Measurements from ENCODE around the gene GPR137B. TPM values are rescaled to one million over a fixed set of nuclear protein-coding genes. Genes with fewer than 3 reads are reported as not detected.

The GPR137B gene
- total and polyA plus RNA-seq, 2 experiments from 2014 or later, result 0.87 to 3.0 TPM

DNA sequence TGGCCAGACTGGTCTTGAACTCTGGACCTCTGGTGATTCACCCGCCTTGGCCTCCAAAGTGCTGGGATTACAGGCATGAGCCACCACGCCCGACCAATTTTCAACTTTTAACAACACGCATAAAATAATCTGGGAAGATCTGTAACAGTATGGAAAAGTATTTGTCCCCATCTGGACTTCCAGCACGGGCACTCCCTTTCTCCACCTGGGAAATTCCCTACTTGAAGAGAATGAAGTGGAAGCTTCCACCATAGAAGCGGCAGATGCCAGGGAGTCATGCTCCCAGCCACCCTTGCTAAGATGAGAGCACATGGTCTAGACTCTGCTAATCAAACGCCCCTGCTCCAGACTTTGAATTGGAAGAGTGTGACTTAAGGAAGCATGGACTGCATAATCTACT, 9.0 kb upstream of the GPR137B start:
- Histone ChIP-seq H3K4me1 (ENCODE audit: low read depth) (no peaks in the 10 kb centered on the region), H3K27me3 (peaks cover 31% of the 10 kb centered on the region), H3K36me3 (no peaks in the 10 kb centered on the region), H3K4me3 (no peak overlapping the region), H3K9me3 (ENCODE audit: low read depth) (no peaks in the 10 kb centered on the region), H3K27ac (no peak overlapping the region)
- no peak for TF ChIP-seq CTCF (IDR thresholded peaks at IDR 0.05; ENCODE audit: low read depth, low read length)
- DNase-seq (ENCODE audit: low read depth in 1 of 2, low spot score in 1 of 2), result no peak

- H3K4me1 ChIP-seq (ENCODE audit: low read depth), result no peaks in the 10 kb centered on the region
- no peak for TF ChIP-seq CTCF (IDR thresholded peaks at IDR 0.05; ENCODE audit: low read depth, low read length)
- peaks cover 35% of the 10 kb centered on the region for H3K27me3 ChIP-seq
- no peaks in the 10 kb centered on the region for H3K36me3 ChIP-seq
- H3K9me3 ChIP-seq (ENCODE audit: low read depth), result no peaks in the 10 kb centered on the region
- DNase-seq (ENCODE audit: low read depth in 1 of 2, low spot score in 1 of 2), result no peak
- no peak overlapping the region for H3K27ac ChIP-seq
- no peak overlapping the region for H3K4me3 ChIP-seq
These were observed 8.5 kb upstream of the GPR137B start for GRCh38 chr1:236133802-236134201.

GRCh38 chr1:236137285-236137852, 5.0 kb upstream of the GPR137B start:
- no peak for TF ChIP-seq CTCF (IDR thresholded peaks at IDR 0.05; ENCODE audit: low read depth, low read length)
- Histone ChIP-seq H3K4me1 (ENCODE audit: low read depth) (no peaks in the 10 kb centered on the region), H3K27ac (no peak overlapping the region), H3K9me3 (ENCODE audit: low read depth) (no peaks in the 10 kb centered on the region), H3K4me3 (no peak overlapping the region), H3K27me3 (peaks cover 70% of the 10 kb centered on the region), H3K36me3 (no peaks in the 10 kb centered on the region)
- no peak for DNase-seq (ENCODE audit: low read depth in 1 of 2, low spot score in 1 of 2)

DNA sequence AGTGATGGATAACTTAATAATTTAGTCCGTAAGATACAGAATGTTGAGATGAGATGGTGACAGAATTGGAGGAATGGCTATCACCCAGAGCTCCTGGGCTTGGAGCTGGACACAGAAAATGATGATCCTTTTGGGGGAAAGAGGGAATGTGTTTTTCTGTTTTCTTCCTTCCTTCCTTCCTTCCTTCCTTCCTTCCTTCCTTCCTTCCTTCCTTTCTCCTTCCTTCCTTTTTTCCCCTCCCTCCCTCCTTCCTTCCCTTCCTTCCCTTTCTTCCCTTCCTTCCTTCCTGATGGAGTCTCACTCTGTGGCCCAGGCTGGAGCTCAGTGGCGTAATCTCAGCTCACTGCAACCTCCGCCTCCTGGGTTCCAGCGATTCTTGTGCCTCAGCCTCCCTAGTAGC, 2.8 kb upstream of the GPR137B start:
- H3K36me3 ChIP-seq, result no peaks in the 10 kb centered on the region
- H3K27me3 ChIP-seq, result peaks cover 90% of the 10 kb centered on the region
- H3K9me3 ChIP-seq (ENCODE audit: low read depth), result no peaks in the 10 kb centered on the region
- H3K4me1 ChIP-seq (ENCODE audit: low read depth), result no peaks in the 10 kb centered on the region
- TF ChIP-seq CTCF (IDR thresholded peaks at IDR 0.05; ENCODE audit: low read depth, low read length), result no peak
- H3K27ac ChIP-seq, result no peak overlapping the region
- DNase-seq (ENCODE audit: low read depth in 1 of 2, low spot score in 1 of 2), result no peak
- no peak overlapping the region for H3K4me3 ChIP-seq

DNA sequence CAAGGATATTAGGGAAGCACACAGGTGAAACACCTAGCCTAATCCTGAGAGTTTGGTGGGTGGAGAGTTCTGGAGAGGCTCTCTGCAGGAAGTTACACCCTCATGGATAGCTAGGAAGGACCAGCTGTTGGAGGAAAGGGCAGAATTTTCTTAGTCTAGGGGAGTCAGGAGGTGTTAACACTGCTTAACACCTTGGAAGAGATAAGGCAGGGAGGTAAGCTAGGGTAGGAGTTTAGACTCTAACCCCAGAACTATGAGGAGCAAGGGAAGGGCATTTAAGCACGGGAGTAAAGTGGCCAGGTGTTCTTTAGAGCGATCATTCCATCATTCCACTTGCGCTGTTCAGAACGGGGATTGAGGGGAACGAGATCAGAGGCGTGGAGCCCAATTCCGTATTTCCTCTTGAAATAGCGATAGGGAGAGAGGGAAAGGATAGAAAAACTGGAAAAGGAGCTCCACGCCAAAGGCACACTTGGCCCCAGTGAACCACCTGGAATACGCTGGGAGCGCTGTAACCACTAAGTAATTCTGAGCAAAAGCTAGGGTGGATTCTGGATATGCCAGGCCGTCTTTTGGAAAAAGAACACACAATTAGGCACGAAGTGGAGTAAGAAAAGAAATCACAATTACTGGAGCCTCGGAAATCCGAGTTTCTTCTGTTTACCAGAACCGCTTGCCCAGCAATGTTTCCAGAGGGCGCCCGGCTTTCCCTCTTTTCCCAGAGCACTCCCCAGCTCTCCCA, 1.5 kb upstream of the GPR137B start:
- Histone ChIP-seq H3K27ac (no peak overlapping the region), H3K4me1 (ENCODE audit: low read depth) (no peaks in the 10 kb centered on the region), H3K36me3 (no peaks in the 10 kb centered on the region), H3K27me3 (peaks cover 89% of the 10 kb centered on the region), H3K9me3 (ENCODE audit: low read depth) (no peaks in the 10 kb centered on the region), H3K4me3 (no peak overlapping the region)
- DNase-seq (ENCODE audit: low read depth in 1 of 2, low spot score in 1 of 2), result no peak
- no peak for TF ChIP-seq CTCF (IDR thresholded peaks at IDR 0.05; ENCODE audit: low read depth, low read length)
